Left cardiac atrium (tissue), 4 donors: Measurements from ENCODE around the gene SCLT1. TPM values are rescaled to one million over a fixed set of nuclear protein-coding genes. Genes with fewer than 3 reads are reported as not detected.

ENCODE experiments used
- ATAC-seq, 2 donors: fragments of 200-7000 bp; cut with Tn5 transposase; one replicate each; pipeline ENCODE4 v1.9.1; 2020; ENCODE audit warnings: mild to moderate bottlenecking in 2 of 2, moderate library complexity in 2 of 2
- DNase-seq: peaks from one replicate; pipeline ENCODE4 v3.0.0-alpha.2; 2020
- intact Hi-C, 2 donors: fragments of 100-400 bp; cut with DNase I; formaldehyde crosslinking; loops; one replicate each; pipeline versions ENCODE4 v1.14.1 to v1.15.1; 2022 to 2023
- total RNA-seq, 2 donors: library from RNA; stranded (reverse); fragmentation: NEBNext Ultra II Directional; extraction: Animal tissue kit (Norgen Biotek cat#: 25700); gene quantifications; one replicate each; pipeline ENCODE4 v1.2.1, GENCODE V29; 2021
- donor health status: DM: no; HTN: yes; CAD: no.
- donor health status: DM: no; HTN: yes; CAD: no; lungs with severe emphysema.
- donor health status: DM: yes; HTN: yes; CAD: no.
- donor health status: Dilated cardiomyopathy.

The SCLT1 gene
- total RNA-seq, 2 donors from 2014 or later, result 11.8 to 14.6 TPM

DNA sequence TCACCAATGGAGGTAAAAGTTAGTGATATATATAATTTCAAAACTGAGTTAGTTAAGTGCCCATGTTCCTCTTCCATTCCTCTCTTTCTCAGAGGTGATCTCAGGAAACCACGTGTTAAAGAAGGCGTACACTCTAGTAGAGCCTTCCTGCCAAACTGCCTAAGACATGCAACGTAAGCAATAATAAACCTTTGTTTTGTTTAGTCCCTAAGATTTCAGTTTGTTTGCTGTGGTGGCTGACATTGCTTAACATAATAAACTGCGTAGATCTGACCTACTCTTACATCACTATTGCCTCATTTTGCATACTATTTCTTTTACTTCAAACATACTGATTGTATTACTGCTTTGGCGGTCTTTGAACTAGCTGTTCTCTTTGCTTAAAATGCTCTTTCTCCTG lies 184.6 kb downstream of the SCLT1 start:
- intact Hi-C loops, result no loop called here
- ATAC-seq (no peak), DNase-seq (no peak)

DNA sequence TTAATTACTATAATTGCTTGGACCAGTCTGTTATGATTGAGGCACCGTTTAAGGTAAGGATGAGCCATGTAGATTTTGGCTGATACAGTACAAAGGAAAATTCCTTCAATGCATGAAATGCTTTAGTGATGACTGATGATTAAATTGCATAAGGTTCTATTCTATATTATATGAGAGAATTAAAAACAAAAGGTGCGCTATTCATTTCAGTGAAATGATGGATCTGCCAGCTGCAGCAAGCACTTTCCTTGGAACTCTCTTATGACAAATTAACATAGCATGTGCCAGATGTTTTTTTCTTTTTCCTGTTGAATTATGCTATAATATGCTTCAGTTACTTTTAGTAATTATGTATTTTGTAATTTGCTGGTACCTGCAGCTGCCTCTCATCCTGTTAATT lies 185.4 kb downstream of the SCLT1 start:
- no peak for ATAC-seq
- intact Hi-C loops, result no loop called here

GRCh38 chr4:128906581-128906980 lies 186.8 kb downstream of the SCLT1 start:
- no peak for DNase-seq
- ATAC-seq, result no peak
- intact Hi-C loops, result no loop called here

More for the DNA sequence above, 185.4 kb downstream of the SCLT1 start:
- no peak for DNase-seq

DNA sequence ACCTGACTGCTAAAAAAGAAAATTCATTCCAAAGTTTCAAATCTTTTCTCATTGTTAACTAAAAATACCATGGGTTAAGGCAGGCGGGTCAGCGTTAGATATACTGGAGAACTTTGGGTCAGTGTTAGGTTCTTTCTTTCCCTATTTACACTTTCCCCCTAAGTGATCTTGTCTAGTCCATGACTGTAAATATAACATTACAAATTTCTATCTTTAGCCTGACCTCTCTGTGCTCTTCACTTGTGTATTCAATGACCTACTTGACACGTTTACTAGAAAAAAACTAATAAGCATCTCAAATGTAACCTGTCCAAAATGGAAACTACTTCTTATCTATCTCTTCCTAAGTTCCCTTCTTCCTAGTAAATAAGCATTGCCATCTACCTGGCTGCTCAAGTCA lies 188.5 kb downstream of the SCLT1 start:
- intact Hi-C loops, result no loop called here
- DNase-seq (no peak), ATAC-seq (no peak)

GRCh38 chr4:128880662-128881061 lies 212.7 kb downstream of the SCLT1 start:
- DNase-seq, result no peak
- intact Hi-C loops, result no loop called here
- no peak for ATAC-seq

DNA sequence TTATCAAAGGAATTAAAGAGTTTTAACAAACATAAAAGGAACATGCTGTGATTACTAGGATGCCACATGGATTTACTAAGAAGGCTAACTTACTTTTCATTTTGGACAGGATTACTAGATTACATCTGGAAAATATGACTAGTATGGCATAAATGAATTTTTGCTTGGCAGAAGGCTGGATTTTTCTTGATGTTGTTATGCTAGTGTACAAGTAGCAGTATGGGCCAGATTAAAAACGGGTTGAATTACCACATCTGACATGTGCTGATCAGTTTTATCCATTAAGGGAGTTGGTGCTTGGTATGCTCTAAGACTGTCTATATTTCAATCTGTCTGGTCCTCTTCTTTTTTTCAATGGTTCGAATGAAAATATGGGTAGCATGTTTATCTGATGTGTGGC lies 213.4 kb downstream of the SCLT1 start:
- intact Hi-C loops, result no loop called here
- ATAC-seq, result no peak

GRCh38 chr4:128879283-128879682 lies 214.1 kb downstream of the SCLT1 start:
- no peak for ATAC-seq
- no peak for DNase-seq
- intact Hi-C loops, result no loop called here

More for the DNA sequence above, 213.4 kb downstream of the SCLT1 start:
- no peak for DNase-seq

DNA sequence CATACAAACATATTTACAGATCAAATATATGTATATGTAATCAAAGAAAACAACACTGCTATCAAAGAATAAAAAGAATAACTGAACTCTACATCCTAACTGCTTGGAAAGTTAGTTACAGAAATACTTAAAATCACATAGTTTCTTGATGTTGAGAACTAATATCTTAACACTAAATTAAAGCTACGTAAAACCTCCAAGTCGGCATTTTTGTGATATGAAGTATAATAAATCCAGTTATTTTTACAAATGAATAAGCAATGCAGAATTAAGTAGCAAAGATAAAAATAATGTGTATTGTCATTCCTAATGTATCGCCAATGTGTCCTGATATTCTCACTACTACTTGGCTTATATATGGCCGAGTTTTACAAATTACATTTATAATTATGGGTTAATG lies 215.4 kb downstream of the SCLT1 start:
- DNase-seq (no peak), ATAC-seq (no peak)
- intact Hi-C loops, result no loop called here

- ATAC-seq (no peak), DNase-seq (no peak)
- intact Hi-C loops, result no loop called here
Observed at GRCh38 chr4:128876200-128876599, 217.1 kb downstream of the SCLT1 start.

DNA sequence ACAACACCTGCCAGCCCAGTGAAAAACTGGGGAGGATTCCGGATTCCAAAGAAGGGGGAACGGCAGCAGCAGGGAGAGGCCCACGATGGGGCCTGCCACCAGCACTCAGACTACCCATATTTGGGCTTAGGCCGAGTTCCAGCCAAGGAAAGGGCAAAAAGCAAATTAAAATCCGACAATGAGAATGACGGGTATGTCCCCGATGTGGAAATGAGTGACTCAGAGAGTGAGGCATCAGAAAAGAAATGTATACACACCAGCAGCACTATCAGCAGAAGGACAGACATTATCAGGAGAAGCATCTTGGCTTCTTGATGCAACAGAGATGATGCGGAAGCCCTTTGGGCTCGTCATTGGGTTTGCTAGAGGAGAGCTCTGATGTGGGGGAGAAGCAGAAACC lies 221.4 kb downstream of the SCLT1 start:
- DNase-seq, result no peak
- intact Hi-C loops, result no loop called here
- no peak for ATAC-seq

DNA sequence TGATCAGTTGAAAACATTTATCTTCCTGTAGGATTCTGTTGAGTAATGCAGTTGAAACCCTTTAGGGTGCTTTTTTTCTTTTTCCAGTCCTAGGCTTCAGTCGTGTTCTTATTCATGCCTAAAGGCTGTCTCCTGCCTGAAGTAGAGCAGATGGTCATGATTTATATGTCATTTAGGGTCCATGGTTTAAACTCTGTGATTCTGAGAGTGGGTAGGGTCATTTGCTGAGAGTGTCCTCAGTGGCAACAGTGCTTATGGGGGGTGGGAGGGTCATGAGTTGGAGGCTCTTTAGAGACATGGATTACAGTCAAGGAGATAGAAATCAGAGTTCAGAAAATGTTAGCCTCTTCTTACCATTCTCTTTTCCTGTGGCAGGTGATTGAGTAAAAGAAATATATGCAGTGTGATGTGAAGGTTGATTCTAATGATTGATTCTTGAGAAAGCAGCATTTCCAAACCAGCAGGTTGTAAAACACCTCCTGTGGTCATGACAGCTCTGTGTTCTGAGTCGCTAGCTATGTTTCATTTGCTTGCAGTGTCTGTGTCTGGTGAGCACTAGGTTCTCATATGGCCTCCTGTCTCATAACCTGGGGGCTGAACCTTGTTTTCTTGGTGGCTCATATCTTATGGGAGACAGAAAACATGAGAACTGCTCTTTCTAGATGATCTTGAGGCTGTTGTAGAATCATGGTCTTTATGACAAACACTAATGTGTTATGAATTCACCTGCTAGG lies 223.4 kb downstream of the SCLT1 start:
- DNase-seq (no peak), ATAC-seq (no peak)
- intact Hi-C loops, result loop anchor here in 1 of 2 donors (10.0 kb wide), 2 partner anchors 305 to 675 kb away; no protein-coding TSS in a partner anchor

DNA sequence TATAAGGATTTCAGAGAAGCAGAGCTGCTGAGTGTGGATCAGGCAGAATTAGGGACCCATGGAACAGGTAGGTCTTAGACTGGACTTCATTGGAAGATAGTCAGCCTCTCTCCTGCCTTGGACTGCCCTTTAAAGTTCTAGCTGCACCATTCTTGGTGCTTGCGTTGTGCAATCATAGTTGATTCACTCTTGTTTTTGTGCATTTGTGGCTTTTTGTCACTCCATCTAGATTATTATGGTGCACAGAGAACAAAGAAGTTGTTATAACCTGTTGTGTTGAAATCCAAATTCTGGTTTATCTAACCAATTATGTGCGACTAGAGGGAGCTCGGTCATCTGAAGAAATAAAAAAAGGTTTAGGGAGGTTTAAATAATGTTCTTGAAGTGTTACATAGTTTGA lies 224.6 kb downstream of the SCLT1 start:
- ATAC-seq (no peak), DNase-seq (no peak)
- intact Hi-C loops, result loop anchor here in 1 of 2 donors (10.0 kb wide), 2 partner anchors 304 to 674 kb away; no protein-coding TSS in a partner anchor

DNA sequence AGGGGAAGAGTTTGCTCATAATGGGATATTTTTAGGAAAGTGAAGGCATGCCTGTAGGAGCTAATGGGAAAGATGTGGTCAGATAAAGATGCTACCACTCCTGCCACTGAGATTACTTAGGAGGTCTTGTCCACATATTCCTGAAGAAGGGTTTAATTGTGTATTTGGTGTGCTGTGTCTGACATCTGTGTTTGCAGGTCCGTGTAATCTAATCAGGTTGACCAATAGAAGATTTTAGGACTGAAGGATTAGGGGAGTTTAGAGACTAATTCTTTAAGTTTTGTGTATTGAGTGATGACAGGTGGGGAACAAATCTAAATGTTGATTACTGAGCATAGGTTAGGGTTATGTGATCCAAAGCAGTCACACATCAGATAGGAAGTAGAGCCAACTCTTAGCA lies 226.6 kb downstream of the SCLT1 start:
- ATAC-seq, result no peak
- intact Hi-C loops, result loop anchor here in 1 of 2 donors (10.0 kb wide), 2 partner anchors 302 to 672 kb away; no protein-coding TSS in a partner anchor
- DNase-seq, result no peak

DNA sequence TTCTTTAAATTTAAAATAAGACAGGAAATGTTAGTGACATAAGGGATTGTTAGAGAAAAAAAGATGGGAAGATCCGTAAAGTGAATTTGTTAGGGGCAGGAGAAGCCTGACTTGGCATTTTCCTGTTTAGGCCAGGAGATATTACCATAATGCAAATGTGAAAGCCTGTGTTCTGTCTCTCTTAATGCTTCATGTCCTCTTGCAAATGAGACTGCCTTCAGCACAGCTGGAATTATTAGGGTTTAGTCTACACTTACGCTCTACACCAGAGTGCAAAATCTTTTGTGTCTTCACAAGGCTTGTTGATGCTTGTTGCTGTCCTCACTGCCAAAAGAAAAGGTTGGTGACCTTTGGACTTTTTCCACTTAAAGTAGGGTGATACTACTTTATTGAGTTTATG lies 227.1 kb downstream of the SCLT1 start:
- no peak for DNase-seq
- no peak for ATAC-seq
- intact Hi-C loops, result loop anchor here in 1 of 2 donors (10.0 kb wide), 2 partner anchors 301 to 671 kb away; no protein-coding TSS in a partner anchor

- intact Hi-C loops, result loop anchor here in 1 of 2 donors (10.0 kb wide), 2 partner anchors 300 to 670 kb away; no protein-coding TSS in a partner anchor
- ATAC-seq (no peak), DNase-seq (no peak)
Observed at GRCh38 chr4:128865132-128865531, 228.2 kb downstream of the SCLT1 start.

DNA sequence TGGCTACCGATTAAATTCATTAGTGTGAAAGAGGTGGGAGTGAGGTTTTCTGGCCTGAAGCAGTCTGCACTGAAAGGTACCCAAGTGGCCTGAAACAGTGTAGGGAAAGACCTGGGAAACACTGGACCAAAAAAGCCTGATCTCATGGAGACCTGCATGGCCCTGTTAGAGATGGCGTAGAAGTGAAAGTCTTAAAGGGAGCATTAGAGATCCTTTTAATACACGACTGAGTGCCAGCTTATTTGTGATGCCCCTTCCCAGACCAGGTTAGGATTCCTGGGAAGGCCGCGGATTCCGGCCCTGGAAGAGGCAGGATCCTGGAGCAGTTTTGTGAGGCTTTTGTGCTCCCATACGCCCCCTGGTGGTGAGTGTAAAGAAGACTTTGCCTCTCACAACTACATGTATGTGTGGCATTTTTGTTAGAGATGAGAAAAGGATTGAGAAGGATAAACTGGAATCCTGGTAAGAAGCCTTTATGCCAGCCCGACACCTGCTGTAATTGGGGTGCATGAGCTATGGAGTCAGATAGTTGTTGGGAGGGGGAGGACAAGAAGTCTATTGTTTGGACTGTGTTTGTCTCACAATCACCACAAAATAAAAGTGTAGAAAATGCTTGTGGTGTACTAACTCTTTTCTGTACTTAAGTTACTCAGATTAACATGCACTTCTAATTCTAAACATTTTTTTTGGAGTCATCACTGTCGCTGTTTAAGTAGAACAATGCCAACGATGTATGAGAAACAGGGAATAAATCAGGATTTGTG lies 229.8 kb downstream of the SCLT1 start:
- intact Hi-C loops, result loop anchor here (5.0 to 10.0 kb wide), 6 partner anchors 51 to 671 kb away; no protein-coding TSS in a partner anchor
- peak; percentile 63 to 65 for ATAC-seq
- DNase-seq, result peak; percentile 78

DNA sequence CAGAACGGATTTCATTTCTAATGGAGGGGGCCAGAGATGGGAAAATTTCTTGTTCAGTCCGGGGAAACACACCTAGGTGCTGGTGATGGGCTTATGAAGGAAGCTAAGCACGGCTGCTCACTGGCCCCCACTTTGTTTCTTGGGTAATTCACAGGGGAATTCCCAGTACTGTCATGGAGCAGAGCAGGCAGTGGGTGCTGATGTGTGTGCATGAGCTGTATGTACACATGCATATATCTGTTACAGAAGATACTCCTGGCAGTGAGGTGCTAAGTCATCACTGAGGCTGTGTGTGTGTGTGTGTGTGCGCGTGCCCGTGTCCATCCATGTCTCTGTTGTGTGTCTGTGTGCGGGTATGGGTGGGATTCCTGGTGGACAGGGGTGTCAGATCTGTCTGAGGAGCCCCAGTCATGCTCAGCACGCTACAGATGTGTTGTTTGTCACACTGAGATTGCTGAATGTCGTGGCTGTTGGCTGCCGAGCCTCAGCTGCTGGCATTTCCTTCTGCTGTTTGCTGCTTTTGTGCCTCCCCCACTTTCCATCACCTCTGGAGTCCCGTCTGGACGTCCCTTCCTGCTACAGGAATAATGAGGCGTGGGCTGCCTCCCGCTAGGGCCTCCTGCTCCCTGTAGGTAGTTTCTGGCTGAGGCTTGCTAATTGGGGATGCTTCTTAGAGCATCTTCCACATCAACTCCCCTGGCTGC lies 230.6 kb downstream of the SCLT1 start:
- no peak for DNase-seq
- intact Hi-C loops, result loop anchor here (5.0 to 10.0 kb wide), 6 partner anchors 50 to 670 kb away; no protein-coding TSS in a partner anchor
- ATAC-seq, result no peak

DNA sequence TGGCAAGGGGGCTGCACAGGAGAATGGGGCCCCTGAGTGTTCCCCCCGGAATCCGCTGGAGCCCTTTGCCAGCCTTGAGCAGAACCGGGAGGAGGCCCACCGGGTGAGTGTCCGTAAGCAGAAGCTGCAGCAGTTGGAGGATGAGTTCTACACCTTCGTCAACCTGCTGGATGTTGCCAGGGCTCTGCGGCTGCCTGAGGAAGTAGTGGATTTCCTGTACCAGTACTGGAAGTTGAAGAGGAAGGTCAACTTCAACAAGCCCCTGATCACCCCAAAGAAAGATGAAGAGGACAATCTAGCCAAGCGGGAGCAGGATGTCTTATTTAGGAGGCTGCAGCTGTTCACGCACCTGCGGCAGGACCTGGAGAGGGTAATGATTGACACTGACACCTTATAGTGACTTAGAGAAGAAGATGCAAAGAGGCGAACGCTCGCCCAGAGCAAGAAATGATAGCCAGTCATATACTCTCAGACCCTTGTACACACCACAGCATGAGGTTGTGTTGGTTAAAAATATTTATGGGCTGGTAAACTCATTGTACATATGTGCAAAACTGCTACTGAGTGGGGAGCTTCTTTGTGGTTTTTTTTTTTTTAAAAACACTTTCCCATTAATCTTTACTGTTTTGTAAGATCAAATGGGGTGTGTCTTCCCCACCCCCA lies 231.4 kb downstream of the SCLT1 start:
- no peak for DNase-seq
- ATAC-seq, result no peak
- intact Hi-C loops, result loop anchor here (5.0 to 10.0 kb wide), 6 partner anchors 50 to 670 kb away; no protein-coding TSS in a partner anchor
